Measurements from ENCODE around the gene CFAP68. TPM values are rescaled to one million over a fixed set of nuclear protein-coding genes. Genes with fewer than 3 reads are reported as not detected.

CFAP68 gene
- total and polyA plus RNA-seq, 4 donors, result 15.2 to 49.0 (median 22.5) TPM

DNA sequence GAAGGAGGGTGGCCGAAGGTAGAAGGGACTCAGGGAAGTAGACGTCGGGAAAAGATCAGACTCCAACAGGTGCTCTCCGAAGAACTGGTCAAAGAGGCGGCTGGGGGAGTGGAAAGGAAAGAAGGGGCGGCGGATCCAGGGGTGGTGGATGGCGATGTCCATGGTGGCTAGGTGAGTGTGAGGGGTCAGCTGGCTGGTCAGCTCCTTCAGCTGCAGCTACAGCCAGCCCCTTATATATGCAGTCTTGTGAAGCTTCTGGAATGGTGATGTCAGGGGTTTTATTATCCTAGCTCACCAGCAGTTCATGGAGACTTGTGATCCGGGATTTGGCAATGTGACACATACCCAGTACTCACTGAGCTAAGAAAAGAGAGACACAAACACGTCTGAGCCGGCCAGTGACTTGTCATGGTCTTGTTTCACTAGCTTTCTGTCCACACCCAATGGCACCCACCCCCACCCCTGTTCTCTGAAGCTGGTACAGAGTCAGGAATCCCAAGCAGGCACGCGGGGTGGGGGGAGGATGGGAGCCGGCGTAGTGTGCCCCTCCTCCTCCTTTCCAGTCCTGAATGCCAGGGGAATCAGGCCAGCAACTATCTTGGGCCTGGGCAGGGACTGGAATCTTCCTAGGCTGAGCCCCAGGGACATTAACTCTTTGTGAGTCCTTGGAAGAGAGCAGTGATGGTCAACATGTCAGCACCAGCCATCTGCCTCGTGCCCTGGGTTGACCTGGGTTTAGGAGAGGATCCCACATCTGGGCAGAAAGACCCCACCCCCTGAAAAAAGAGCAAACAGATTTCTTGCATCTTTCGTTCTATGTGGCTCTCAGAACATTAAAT lies 32.4 kb downstream of the CFAP68 start, which contains the start of gene CRYAB:
CRYAB (minus strand) TSS at position 208 of the 839 bp plus-strand sequence; CDS start at position 162, 46 bp downstream.
- peak; percentile 55 for ATAC-seq (ENCODE audit: insufficient read depth, low FRiP score)
- 51 to 58% methylated on average over 17 of the region's 17 CpGs for WGBS, 2 donors
- peak; percentile 86 to 92 (median 91) for DNase-seq
- Histone ChIP-seq H3K4me3 (peak within 1 kb of the TSS; percentile 41), H3K36me3 (ENCODE audit: control insufficient read depth in 4 of 4, insufficient read depth in 4 of 4, low read length in 4 of 4) (peaks cover 0 to 6% (median 0%) of the 10 kb centered on the region in 4 donors), H3K9me3 (ENCODE audit: control insufficient read depth in 4 of 4, insufficient read depth in 3 of 4, low read length in 3 of 4) (no peaks in the 10 kb centered on the region), H3K27me3 (ENCODE audit: control insufficient read depth in 3 of 3, insufficient read depth in 3 of 3, low read length in 2 of 3) (no peaks in the 10 kb centered on the region), H3K9ac (ENCODE audit: insufficient read depth in 1 of 2, low read length in 2 of 2) (peak within 1 kb of the TSS in 1 of 2 donors; percentile 65), H3K27ac (ENCODE audit: low read depth in 1 of 2, low read length in 1 of 2) (peak within 1 kb of the TSS; percentile 86 to 97), H3K4me1 (ENCODE audit: control insufficient read depth in 5 of 5, insufficient read depth in 5 of 5, low read length in 5 of 5) (peaks cover 0 to 32% (median 11%) of the 10 kb centered on the region in 5 donors)
- TF ChIP-seq, protein P1, sequence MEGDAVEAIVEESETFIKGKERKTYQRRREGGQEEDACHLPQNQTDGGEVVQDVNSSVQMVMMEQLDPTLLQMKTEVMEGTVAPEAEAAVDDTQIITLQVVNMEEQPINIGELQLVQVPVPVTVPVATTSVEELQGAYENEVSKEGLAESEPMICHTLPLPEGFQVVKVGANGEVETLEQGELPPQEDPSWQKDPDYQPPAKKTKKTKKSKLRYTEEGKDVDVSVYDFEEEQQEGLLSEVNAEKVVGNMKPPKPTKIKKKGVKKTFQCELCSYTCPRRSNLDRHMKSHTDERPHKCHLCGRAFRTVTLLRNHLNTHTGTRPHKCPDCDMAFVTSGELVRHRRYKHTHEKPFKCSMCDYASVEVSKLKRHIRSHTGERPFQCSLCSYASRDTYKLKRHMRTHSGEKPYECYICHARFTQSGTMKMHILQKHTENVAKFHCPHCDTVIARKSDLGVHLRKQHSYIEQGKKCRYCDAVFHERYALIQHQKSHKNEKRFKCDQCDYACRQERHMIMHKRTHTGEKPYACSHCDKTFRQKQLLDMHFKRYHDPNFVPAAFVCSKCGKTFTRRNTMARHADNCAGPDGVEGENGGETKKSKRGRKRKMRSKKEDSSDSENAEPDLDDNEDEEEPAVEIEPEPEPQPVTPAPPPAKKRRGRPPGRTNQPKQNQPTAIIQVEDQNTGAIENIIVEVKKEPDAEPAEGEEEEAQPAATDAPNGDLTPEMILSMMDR (IDR thresholded peaks at IDR 0.05; ENCODE audit: control extremely low read depth, extremely low read depth), result no peak

- peak in 1 of 3 donors; percentile 57 for DNase-seq
- H3K27ac ChIP-seq (ENCODE audit: low read depth in 1 of 2, low read length in 1 of 2), result peak within 1 kb of the TSS; percentile 86 to 97
- 10 to 17% methylated on average over 25 to 26 of the region's 26 CpGs for WGBS, 2 donors
- peak within 1 kb of the TSS; percentile 56 to 71 for H3K9ac ChIP-seq (ENCODE audit: insufficient read depth in 1 of 2, low read length in 2 of 2)
- no peaks in the 10 kb centered on the region for H3K9me3 ChIP-seq (ENCODE audit: control insufficient read depth in 4 of 4, insufficient read depth in 3 of 4, low read length in 3 of 4)
- no peaks in the 10 kb centered on the region for H3K27me3 ChIP-seq (ENCODE audit: control insufficient read depth in 3 of 3, insufficient read depth in 3 of 3, low read length in 2 of 3)
- TF ChIP-seq, protein P1 (IDR thresholded peaks at IDR 0.05; ENCODE audit: control extremely low read depth, extremely low read depth), result no peak
- H3K4me3 ChIP-seq, result peak within 1 kb of the TSS; percentile 41
- peaks cover 0 to 6% (median 0%) of the 10 kb centered on the region in 4 donors for H3K36me3 ChIP-seq (ENCODE audit: control insufficient read depth in 4 of 4, insufficient read depth in 4 of 4, low read length in 4 of 4)
- H3K4me1 ChIP-seq (ENCODE audit: control insufficient read depth in 5 of 5, insufficient read depth in 5 of 5, low read length in 5 of 5), result peaks cover 0 to 32% (median 11%) of the 10 kb centered on the region in 5 donors
- no peak for ATAC-seq (ENCODE audit: insufficient read depth, low FRiP score)
Observed at GRCh38 chr11:111912535-111912934, 33.2 kb downstream of the CFAP68 start, which contains the start of gene HSPB2. Gene HSPB2 (plus strand): TSS chr11:111912734. CDS start chr11:111912830, 96 bp downstream.

DNA sequence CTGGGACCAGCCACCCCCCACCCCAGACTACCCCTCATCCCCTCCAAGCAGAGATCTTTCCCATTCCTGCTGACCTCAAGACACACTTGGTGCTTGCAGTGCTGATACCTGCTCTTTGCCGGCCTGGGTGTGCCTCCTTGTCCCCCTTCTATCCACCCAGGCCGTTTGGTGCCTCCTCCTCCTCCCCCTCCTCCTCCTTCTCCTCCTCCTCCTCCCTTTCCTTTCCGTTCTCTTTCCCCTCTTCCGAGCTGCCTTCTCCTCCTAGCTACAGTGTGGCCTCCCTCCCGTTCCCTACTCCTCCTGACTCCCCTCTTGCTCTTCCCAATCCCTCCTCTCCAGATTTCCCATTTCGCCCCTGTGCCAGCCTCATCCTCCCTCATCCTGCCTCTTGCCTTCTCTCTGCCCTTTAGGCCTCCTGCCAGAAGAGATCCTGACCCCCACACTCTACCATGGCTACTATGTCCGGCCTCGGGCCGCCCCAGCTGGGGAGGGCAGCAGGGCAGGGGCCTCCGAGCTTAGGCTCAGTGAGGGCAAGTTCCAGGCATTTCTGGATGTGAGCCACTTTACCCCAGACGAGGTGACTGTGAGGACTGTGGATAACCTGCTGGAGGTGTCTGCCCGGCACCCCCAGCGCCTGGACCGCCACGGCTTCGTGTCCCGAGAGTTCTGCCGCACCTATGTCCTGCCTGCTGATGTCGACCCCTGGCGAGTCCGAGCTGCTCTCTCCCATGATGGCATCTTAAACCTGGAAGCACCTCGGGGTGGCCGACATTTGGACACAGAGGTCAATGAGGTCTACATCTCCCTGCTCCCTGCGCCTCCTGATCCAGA lies 33.9 kb downstream of the CFAP68 start:
- no peaks in the 10 kb centered on the region for H3K27me3 ChIP-seq (ENCODE audit: control insufficient read depth in 3 of 3, insufficient read depth in 3 of 3, low read length in 2 of 3)
- ATAC-seq (ENCODE audit: insufficient read depth, low FRiP score), result no peak
- TF ChIP-seq, protein P1 (IDR thresholded peaks at IDR 0.05; ENCODE audit: control extremely low read depth, extremely low read depth), result no peak
- H3K36me3 ChIP-seq (ENCODE audit: control insufficient read depth in 4 of 4, insufficient read depth in 4 of 4, low read length in 4 of 4), result peaks cover 0 to 6% (median 0%) of the 10 kb centered on the region in 4 donors
- H3K4me1 ChIP-seq (ENCODE audit: control insufficient read depth in 5 of 5, insufficient read depth in 5 of 5, low read length in 5 of 5), result peaks cover 0 to 32% (median 11%) of the 10 kb centered on the region in 5 donors
- DNase-seq, result peak; percentile 44 to 67 (median 59)
- peak overlapping the region; percentile 52 to 88 for H3K27ac ChIP-seq (ENCODE audit: low read depth in 1 of 2, low read length in 1 of 2)
- no peaks in the 10 kb centered on the region for H3K9me3 ChIP-seq (ENCODE audit: control insufficient read depth in 4 of 4, insufficient read depth in 3 of 4, low read length in 3 of 4)
- H3K9ac ChIP-seq (ENCODE audit: insufficient read depth in 1 of 2, low read length in 2 of 2), result peak overlapping the region; percentile 56 to 71
- peak overlapping the region; percentile 17 for H3K4me3 ChIP-seq
- 69 to 74% methylated on average over 24 of the region's 24 CpGs for WGBS, 2 donors
